Nephron (organoid): ENCODE data around the gene NR1I3.
"Not testable (repeated sequence)": the region's sequence is repeated elsewhere in the genome, so short reads cannot be mapped to it uniquely, and the experiment has no call there.

Experiments used
- H3K27ac Mint-ChIP-seq, 3 experiments: 2 replicates each; pipeline ENCODE4 v1.8.0; 2020; ENCODE audit warnings: mixed read lengths in 3 of 3, mild to moderate bottlenecking in 2 of 3, moderate library complexity in 1 of 3
- H3K27me3 Mint-ChIP-seq: 2 replicates; pipeline ENCODE4 v1.8.0; 2021; ENCODE audit warnings: low read depth, mild to moderate bottlenecking, moderate library complexity, mixed read lengths
- H3K36me3 Mint-ChIP-seq: 2 replicates; pipeline ENCODE4 v1.8.0; 2020; ENCODE audit warnings: low read depth, mixed read lengths
- H3K4me1 Mint-ChIP-seq: 2 replicates; pipeline ENCODE4 v1.8.0; 2020; ENCODE audit warnings: mixed read lengths
- H3K4me3 Mint-ChIP-seq, 3 experiments: 2 replicates each; pipeline ENCODE4 v1.8.0; 2020; ENCODE audit warnings: mild to moderate bottlenecking in 3 of 3, mixed read lengths in 3 of 3, moderate library complexity in 2 of 3
- H3K9me3 Mint-ChIP-seq: 2 replicates; pipeline ENCODE4 v1.8.0; 2020; ENCODE audit warnings: mixed read lengths
- CTCF ChIP-seq, 3 experiments: fragments of 200-600 bp; sonication (generic); IDR thresholded peaks; one replicate each; pipeline ENCODE4 v1.5.0; 2021; ENCODE audit warnings: antibody characterized with exemption in 3 of 3; ENCODE audit not compliant: unreplicated experiment in 3 of 3

NR1I3 gene

GRCh38 chr1:161261261-161262235 lies 23.5 kb upstream of the NR1I3 start:
- H3K36me3 Mint-ChIP-seq = peaks cover 8% of the 10 kb centered on the region
- H3K4me3 Mint-ChIP-seq = peak overlapping the region in 2 of 3 experiments; percentile 49 to 52
- H3K27ac Mint-ChIP-seq = peak overlapping the region in 1 of 3 experiments; percentile 27
- peaks cover 28% of the 10 kb centered on the region for H3K4me1 Mint-ChIP-seq
- H3K27me3 Mint-ChIP-seq = peaks cover 53% of the 10 kb centered on the region
- peaks cover 22% of the 10 kb centered on the region for H3K9me3 Mint-ChIP-seq
- TF ChIP-seq CTCF (IDR thresholded peaks at IDR 0.05; ENCODE audit: unreplicated experiment in 3 of 3) = no peak

GRCh38 chr1:161260376-161261260 lies 22.6 kb upstream of the NR1I3 start:
- TF ChIP-seq CTCF (IDR thresholded peaks at IDR 0.05; ENCODE audit: unreplicated experiment in 3 of 3) = no peak
- Mint-ChIP-seq H3K4me3 (peak overlapping the region; percentile 13 to 82 (median 70)), H3K4me1 (peaks cover 23% of the 10 kb centered on the region), H3K9me3 (peaks cover 26% of the 10 kb centered on the region), H3K27me3 (peaks cover 56% of the 10 kb centered on the region), H3K27ac (no peak overlapping the region), H3K36me3 (peaks cover 10% of the 10 kb centered on the region)

GRCh38 chr1:161259765-161260164 lies 21.8 kb upstream of the NR1I3 start:
- H3K36me3 Mint-ChIP-seq = peaks cover 12% of the 10 kb centered on the region
- peak overlapping the region; percentile 70 to 82 (median 78) for H3K4me3 Mint-ChIP-seq

GRCh38 chr1:161259345-161259702 lies 21.3 kb upstream of the NR1I3 start:
- peak overlapping the region; percentile 70 to 82 (median 78) for H3K4me3 Mint-ChIP-seq
- no peak overlapping the region for H3K27ac Mint-ChIP-seq
- peaks cover 33% of the 10 kb centered on the region for H3K9me3 Mint-ChIP-seq
- no peak for TF ChIP-seq CTCF (IDR thresholded peaks at IDR 0.05; ENCODE audit: unreplicated experiment in 3 of 3)
- H3K36me3 Mint-ChIP-seq = peaks cover 12% of the 10 kb centered on the region
- H3K4me1 Mint-ChIP-seq = peaks cover 23% of the 10 kb centered on the region
- peaks cover 59% of the 10 kb centered on the region for H3K27me3 Mint-ChIP-seq

More at GRCh38 chr1:161259765-161260164, 21.8 kb upstream of the NR1I3 start:
- H3K27me3 Mint-ChIP-seq = peaks cover 59% of the 10 kb centered on the region
- TF ChIP-seq CTCF (IDR thresholded peaks at IDR 0.05; ENCODE audit: unreplicated experiment in 3 of 3) = no peak
- H3K4me1 Mint-ChIP-seq = peaks cover 23% of the 10 kb centered on the region
- no peak overlapping the region for H3K27ac Mint-ChIP-seq
- peaks cover 33% of the 10 kb centered on the region for H3K9me3 Mint-ChIP-seq

GRCh38 chr1:161258439-161259344 lies 20.7 kb upstream of the NR1I3 start, which contains the start of gene PCP4L1:
PCP4L1 (plus strand) TSS chr1:161258745; CDS start chr1:161258975, 230 bp downstream.
- peak within 1 kb of the TSS; percentile 70 to 82 (median 78) for H3K4me3 Mint-ChIP-seq
- H3K4me1 Mint-ChIP-seq = peaks cover 23% of the 10 kb centered on the region
- H3K27me3 Mint-ChIP-seq = peaks cover 59% of the 10 kb centered on the region
- peaks cover 33% of the 10 kb centered on the region for H3K9me3 Mint-ChIP-seq
- no peak within 1 kb of the TSS for H3K27ac Mint-ChIP-seq
- peaks cover 12% of the 10 kb centered on the region for H3K36me3 Mint-ChIP-seq
- no peak for TF ChIP-seq CTCF (IDR thresholded peaks at IDR 0.05; ENCODE audit: unreplicated experiment in 3 of 3)

GRCh38 chr1:161257109-161257508 lies 19.1 kb upstream of the NR1I3 start:
- H3K4me1 Mint-ChIP-seq = peaks cover 23% of the 10 kb centered on the region

GRCh38 chr1:161255955-161256520 lies 18.0 kb upstream of the NR1I3 start:
- Mint-ChIP-seq H3K27me3 (peaks cover 51% of the 10 kb centered on the region), H3K36me3 (peaks cover 12% of the 10 kb centered on the region), H3K9me3 (peaks cover 34% of the 10 kb centered on the region), H3K4me1 (peaks cover 13% of the 10 kb centered on the region)
- not testable (repeated sequence) for H3K4me3 Mint-ChIP-seq, H3K27ac Mint-ChIP-seq

More at GRCh38 chr1:161257109-161257508, 19.1 kb upstream of the NR1I3 start:
- Mint-ChIP-seq H3K27me3 (peaks cover 59% of the 10 kb centered on the region), H3K9me3 (peaks cover 33% of the 10 kb centered on the region), H3K36me3 (peaks cover 12% of the 10 kb centered on the region)
- H3K4me3 Mint-ChIP-seq, H3K27ac Mint-ChIP-seq: not testable (repeated sequence)
